ENCODE measurements around the gene EIF4ENIF1. TPM values are rescaled to one million over a fixed set of nuclear protein-coding genes. Genes with fewer than 3 reads are reported as not detected.
A peak's percentile ranks its signal among the peaks of the same experiment; 100 is the strongest.

EIF4ENIF1 gene
- total RNA-seq, 1 experiment from 2014 or later = 32.0 TPM

DNA sequence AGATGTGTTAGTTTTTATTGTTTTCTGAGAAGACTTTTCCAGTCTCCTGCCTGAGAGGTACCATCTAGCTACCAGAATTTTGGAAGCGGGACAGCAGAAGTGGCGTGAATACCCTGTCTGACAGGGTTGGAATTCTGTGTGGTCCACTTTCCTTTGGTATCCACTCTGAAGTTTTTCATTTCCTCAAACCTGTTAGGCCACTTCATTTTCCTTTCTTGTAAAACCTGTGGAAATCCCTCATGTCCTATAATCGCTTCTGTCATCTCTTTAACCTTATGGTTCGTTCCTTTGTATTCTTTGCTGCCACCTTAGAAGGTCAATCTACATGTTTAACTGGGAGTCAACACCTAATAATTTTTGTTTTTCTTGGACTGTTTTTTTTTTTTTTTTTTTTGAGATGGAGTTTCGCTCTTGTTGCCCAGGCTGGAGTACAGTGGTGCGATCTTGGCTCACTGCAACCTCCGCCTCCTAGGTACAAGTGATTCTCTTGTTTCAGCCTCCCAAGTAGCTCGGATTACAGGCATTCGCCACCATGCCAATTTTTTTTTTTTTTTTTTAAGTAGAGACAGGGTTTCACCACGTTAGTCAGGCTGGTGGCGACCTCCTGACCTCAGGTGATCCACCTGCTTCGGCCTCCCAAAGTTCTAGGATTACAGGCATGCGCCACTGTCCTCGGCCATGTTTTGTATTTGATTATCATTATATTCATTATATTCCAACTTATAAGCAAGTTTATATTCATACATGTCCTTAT lies 13.7 kb upstream of the EIF4ENIF1 start:
- no TSS peak for BruUV-seq (replicated peaks)
- intact Hi-C loops (cut with micrococcal nuclease; ENCODE audit: unreplicated experiment) = no loop called here
- no peaks in the 10 kb centered on the region for H3K27me3 Mint-ChIP-seq (ENCODE audit: unreplicated experiment)
- H3K9me3 Mint-ChIP-seq (ENCODE audit: low read depth, unreplicated experiment) = no peaks in the 10 kb centered on the region
- no peak overlapping the region for H3K27ac Mint-ChIP-seq (ENCODE audit: unreplicated experiment)
- no peak for DNase-seq
- H3K4me1 Mint-ChIP-seq (ENCODE audit: low read depth, unreplicated experiment) = no peaks in the 10 kb centered on the region
- no peaks in the 10 kb centered on the region for H3K36me3 Mint-ChIP-seq (ENCODE audit: insufficient read depth, unreplicated experiment)
- no peak for TF ChIP-seq CTCF (IDR thresholded peaks at IDR 0.05; ENCODE audit: unreplicated experiment)
- CTCF ChIA-PET = no interaction called here
- H3K4me3 Mint-ChIP-seq (ENCODE audit: low read depth, unreplicated experiment) = no peak overlapping the region

DNA sequence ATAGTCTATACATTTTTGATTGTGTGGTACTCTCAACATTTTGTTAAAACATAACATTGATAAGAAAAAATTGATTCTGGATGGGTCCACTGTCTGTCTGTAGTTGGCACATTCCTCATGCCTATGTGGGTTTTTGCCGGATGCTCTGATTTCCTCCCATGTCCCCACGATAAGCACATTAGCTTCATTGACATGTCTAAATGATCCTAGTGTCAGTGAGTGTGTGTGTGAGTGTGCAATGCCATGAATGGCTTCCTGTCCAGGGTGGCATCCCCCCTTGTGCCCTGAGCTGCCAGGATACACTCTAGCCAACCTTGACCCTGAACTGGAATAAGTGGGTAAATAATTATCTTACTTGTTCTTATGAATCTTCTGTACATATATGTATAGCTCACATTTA lies 12.1 kb upstream of the EIF4ENIF1 start:
- no TSS peak for BruUV-seq (replicated peaks)
- no peaks in the 10 kb centered on the region for H3K27me3 Mint-ChIP-seq (ENCODE audit: unreplicated experiment)
- peaks cover 8% of the 10 kb centered on the region for H3K36me3 Mint-ChIP-seq (ENCODE audit: insufficient read depth, unreplicated experiment)
- no peak overlapping the region for H3K4me3 Mint-ChIP-seq (ENCODE audit: low read depth, unreplicated experiment)
- H3K4me1 Mint-ChIP-seq (ENCODE audit: low read depth, unreplicated experiment) = no peaks in the 10 kb centered on the region
- no peak for TF ChIP-seq CTCF (IDR thresholded peaks at IDR 0.05; ENCODE audit: unreplicated experiment)
- CTCF ChIA-PET = no interaction called here
- no peak overlapping the region for H3K27ac Mint-ChIP-seq (ENCODE audit: unreplicated experiment)
- H3K9me3 Mint-ChIP-seq (ENCODE audit: low read depth, unreplicated experiment) = no peaks in the 10 kb centered on the region
- intact Hi-C loops (cut with micrococcal nuclease; ENCODE audit: unreplicated experiment) = no loop called here
- no peak for DNase-seq

DNA sequence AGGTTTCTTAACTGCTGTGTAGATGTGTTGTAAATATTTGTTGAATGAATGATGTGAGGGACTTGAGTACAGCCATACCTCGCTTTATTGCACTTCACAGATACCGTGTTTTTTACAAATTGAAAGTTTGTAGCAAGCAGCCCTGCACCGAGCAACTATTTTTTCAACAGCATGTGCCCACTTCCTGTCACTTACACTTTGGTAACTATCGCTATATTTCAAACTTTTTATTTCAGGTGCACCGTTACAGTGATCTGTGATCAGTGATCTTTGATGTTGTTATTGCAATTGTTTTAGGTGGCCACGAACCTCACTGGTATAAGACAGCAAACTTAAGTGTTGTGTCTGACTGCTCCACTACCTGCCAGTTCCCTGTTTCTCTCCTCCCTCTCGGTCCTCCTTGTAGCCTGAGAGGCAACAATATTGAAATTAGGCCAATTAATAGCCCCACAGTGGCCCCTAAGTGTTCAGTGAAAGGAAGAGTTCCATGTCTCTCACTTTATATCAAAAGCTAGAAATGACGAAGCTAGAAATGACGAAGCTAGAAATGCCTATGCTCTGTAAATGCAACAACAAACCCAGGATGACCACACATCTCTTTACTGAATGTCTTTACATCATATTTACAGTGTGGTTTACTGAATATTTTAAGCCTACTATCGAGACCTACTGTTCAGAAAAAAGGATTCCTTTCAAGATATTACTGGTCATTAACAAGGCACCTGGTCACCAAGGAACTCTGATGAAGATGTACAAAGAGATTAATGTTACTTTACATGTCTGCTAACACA lies 7.7 kb upstream of the EIF4ENIF1 start:
- CTCF ChIA-PET = no interaction called here
- intact Hi-C loops (cut with micrococcal nuclease; ENCODE audit: unreplicated experiment) = no loop called here
- BruUV-seq (replicated peaks) = TSS peak; percentile 64
- no peak for TF ChIP-seq CTCF (IDR thresholded peaks at IDR 0.05; ENCODE audit: unreplicated experiment)
- DNase-seq = no peak
- Mint-ChIP-seq H3K9me3 (ENCODE audit: low read depth, unreplicated experiment) (no peaks in the 10 kb centered on the region), H3K27ac (ENCODE audit: unreplicated experiment) (peak overlapping the region; percentile 44), H3K4me1 (ENCODE audit: low read depth, unreplicated experiment) (no peaks in the 10 kb centered on the region), H3K36me3 (ENCODE audit: insufficient read depth, unreplicated experiment) (peaks cover 19% of the 10 kb centered on the region), H3K27me3 (ENCODE audit: unreplicated experiment) (no peaks in the 10 kb centered on the region), H3K4me3 (ENCODE audit: low read depth, unreplicated experiment) (peak overlapping the region; percentile 90)

- peak overlapping the region; percentile 44 for H3K27ac Mint-ChIP-seq (ENCODE audit: unreplicated experiment)
- DNase-seq = no peak
Measured at GRCh38 chr22:31496735-31497146, 7.1 kb upstream of the EIF4ENIF1 start.

More at GRCh38 chr22:31496735-31497146, 7.1 kb upstream of the EIF4ENIF1 start:
- intact Hi-C loops (cut with micrococcal nuclease; ENCODE audit: unreplicated experiment) = no loop called here
- TF ChIP-seq CTCF (IDR thresholded peaks at IDR 0.05; ENCODE audit: unreplicated experiment) = no peak
- H3K4me1 Mint-ChIP-seq (ENCODE audit: low read depth, unreplicated experiment) = no peaks in the 10 kb centered on the region
- no peaks in the 10 kb centered on the region for H3K27me3 Mint-ChIP-seq (ENCODE audit: unreplicated experiment)
- CTCF ChIA-PET = no interaction called here
- peak overlapping the region; percentile 90 for H3K4me3 Mint-ChIP-seq (ENCODE audit: low read depth, unreplicated experiment)
- H3K9me3 Mint-ChIP-seq (ENCODE audit: low read depth, unreplicated experiment) = no peaks in the 10 kb centered on the region
- BruUV-seq (replicated peaks) = no TSS peak
- H3K36me3 Mint-ChIP-seq (ENCODE audit: insufficient read depth, unreplicated experiment) = peaks cover 19% of the 10 kb centered on the region
